HepG2 (cell line): ENCODE results near the gene VPS11. TPM values are rescaled to one million over a fixed set of nuclear protein-coding genes. Genes with fewer than 3 reads are reported as not detected.
A peak's percentile ranks its signal among the peaks of the same experiment; 100 is the strongest.

Source experiments
- ARID5B ChIP-seq: IDR thresholded peaks from 2 replicates; pipeline ENCODE4 v1.4.0; 2020; ENCODE audit warnings: mild to moderate bottlenecking, missing genetic modification reagents
- BORCS8-MEF2B ChIP-seq: sonication (generic); formaldehyde crosslinking; IDR thresholded peaks from 2 replicates; pipeline ENCODE4 v1.8.0; 2022; ENCODE audit warnings: mild to moderate bottlenecking, missing genetic modification reagents
- CEBPG ChIP-seq: IDR thresholded peaks from 2 replicates; pipeline ENCODE4 v1.6.1; 2016
- ETS1 ChIP-seq: sonication (generic); formaldehyde crosslinking; IDR thresholded peaks from 2 replicates; pipeline ENCODE4 v1.4.0; 2020; ENCODE audit warnings: missing genetic modification reagents
- HMGXB4 ChIP-seq, 2 experiments: sonication (generic) in 1 of 2; formaldehyde crosslinking in 1 of 2; IDR thresholded peaks; 2 replicates each; pipeline versions ENCODE4 v1.4.0 to v1.6.1; 2018 to 2020; ENCODE audit warnings: missing genetic modification reagents in 2 of 2, borderline replicate concordance in 1 of 2, low read depth in 1 of 2, mild to moderate bottlenecking in 1 of 2, missing biosample characterization in 1 of 2
- HOXA3 ChIP-seq: sonication (generic); formaldehyde crosslinking; IDR thresholded peaks from 2 replicates; pipeline ENCODE4 v1.5.0; 2020; ENCODE audit warnings: missing genetic modification reagents
- JUND ChIP-seq: sonication (generic); formaldehyde crosslinking; IDR thresholded peaks from 2 replicates; pipeline ENCODE4 v1.8.0; 2022; ENCODE audit warnings: mild to moderate bottlenecking, missing genetic modification reagents
- KDM2A ChIP-seq: sonication (generic); formaldehyde crosslinking; IDR thresholded peaks from 2 replicates; pipeline ENCODE4 v1.4.0; 2020; ENCODE audit warnings: low read depth, missing genetic modification reagents, borderline replicate concordance
- KDM4B ChIP-seq: sonication (generic); formaldehyde crosslinking; IDR thresholded peaks from 2 replicates; pipeline ENCODE4 v1.4.0; 2020; ENCODE audit warnings: missing genetic modification reagents
- NONO ChIP-seq, 2 experiments: fragments of 450-650 bp in 1 of 2; sonication (generic) in 1 of 2; formaldehyde crosslinking in 1 of 2; IDR thresholded peaks in 1 of 2; conservative IDR thresholded peaks in 1 of 2; 2 replicates each; pipeline versions ENCODE4 v1.6.1 to v1.8.0; 2017 to 2022; ENCODE audit warnings: mild to moderate bottlenecking in 1 of 2, missing genetic modification reagents in 1 of 2, moderate library complexity in 1 of 2
- SATB2 ChIP-seq: sonication (generic); formaldehyde crosslinking; IDR thresholded peaks from 2 replicates; pipeline ENCODE4 v1.5.0; 2020; ENCODE audit warnings: missing genetic modification reagents
- ZNF234 ChIP-seq: sonication (generic); formaldehyde crosslinking; conservative IDR thresholded peaks from 2 replicates; pipeline ENCODE4 v1.5.1; 2020; ENCODE audit warnings: mild to moderate bottlenecking, missing genetic modification reagents
- ZNF556 ChIP-seq: sonication (generic); formaldehyde crosslinking; IDR thresholded peaks from 2 replicates; pipeline ENCODE4 v1.4.0; 2020; ENCODE audit warnings: mild to moderate bottlenecking, missing genetic modification reagents, borderline replicate concordance
- ZNF747 ChIP-seq: sonication (generic); formaldehyde crosslinking; IDR thresholded peaks from 2 replicates; pipeline ENCODE4 v1.8.1; 2023; ENCODE audit warnings: missing genetic modification reagents, mild to moderate bottlenecking, borderline replicate concordance
- polyA plus RNA-seq, 8 experiments: library from polyadenylated mRNA; depleted of rRNA in 3 of 8; stranded (reverse) in 7 of 8; unstranded in 1 of 8; fragments of >200 nt; fragmentation: Illumina TruSeq in 4 of 8; extraction: Trizol in 4 of 8; gene quantifications; 2 replicates each; pipeline versions ENCODE4 v1.2.1 to v1.2.3, GENCODE V29; 2011 to 2016; ENCODE audit warnings: low read depth in 4 of 8, missing spikeins in 1 of 8, mixed read lengths in 1 of 8; ENCODE audit not compliant: insufficient read depth in 1 of 8
- total RNA-seq, 5 experiments: library from RNA; depleted of rRNA; stranded (reverse); fragments of >200 nt; fragmentation: Illumina TruSeq; extraction: Trizol; gene quantifications; 2 replicates each; pipeline ENCODE4 v1.2.3, GENCODE V29; 2016; ENCODE audit warnings: low read depth in 1 of 5

VPS11 gene
- total and polyA plus RNA-seq, 2 of the 13 experiments (the other 11 are each of a cell fraction or from before 2014, with no cell fraction given) = 13.7 to 21.6 TPM

GRCh38 chr11:119084663-119085436 lies 17.2 kb downstream of the VPS11 start, which contains the start of gene HMBS (continued):
- TF ChIP-seq ARID5B (peak; percentile 33; the same call in 1 of the 2 replicates), ETS1 (CRISPR knock-in tag) (no peak; the same call in 1 of the 2 replicates), BORCS8-MEF2B (CRISPR knock-in tag) (peak; percentile 64; the same call in 1 of the 2 replicates), KDM2A (CRISPR knock-in tag) (peak; percentile 88), CEBPG (CRISPR knock-in tag) (peak; percentile 91), ZNF556 (CRISPR knock-in tag) (peak; percentile 79; the same call in 1 of the 2 replicates), NONO (IDR thresholded peaks at IDR 0.05) (no peak), NONO (CRISPR knock-in tag; conservative IDR thresholded peaks at IDR 0.05) (peak; percentile 75), ZNF747 (CRISPR knock-in tag) (0 out of 2 replicates have a peak, but pooled peaks have one; percentile 39), JUND (CRISPR knock-in tag) (no peak), SATB2 (CRISPR knock-in tag) (0 out of 2 replicates have a peak, but pooled peaks have one; percentile 30), HMGXB4 (CRISPR knock-in tag; IDR thresholded peaks at IDR 0.05; ENCODE audit: borderline replicate concordance in 1 of 2, low read depth in 1 of 2) (peak; percentile 70 to 78; a peak in 3 of 4 replicates), HOXA3 (CRISPR knock-in tag) (peak; percentile 79), ZNF234 (no peak), KDM4B (peak; percentile 29; the same call in 1 of the 2 replicates)
